Measurements from ENCODE around the gene ADAM8. TPM values are rescaled to one million over a fixed set of nuclear protein-coding genes. Genes with fewer than 3 reads are reported as not detected.

ADAM8 gene
- total RNA-seq, 2 donors from 2014 or later: 3.7 to 5.5 TPM

- H3K9me3 Mint-ChIP-seq: no peaks in the 10 kb centered on the region
- H3K27ac Mint-ChIP-seq: no peak overlapping the region
- H3K4me3 ChIP-seq (ENCODE audit: low read length): no peak overlapping the region
- H3K4me1 Mint-ChIP-seq: no peaks in the 10 kb centered on the region
- no peak overlapping the region for H3K27ac ChIP-seq (ENCODE audit: low read depth, low read length)
- H3K27me3 ChIP-seq (ENCODE audit: control insufficient read depth, insufficient read depth, low read length, poor library complexity, severe bottlenecking): no peaks in the 10 kb centered on the region
- no peaks in the 10 kb centered on the region for H3K4me1 ChIP-seq (ENCODE audit: control insufficient read depth, insufficient read depth, low read length)
- 92% methylated on average over 7 to 20 of the region's 20 CpGs for WGBS, 2 experiments (ENCODE audit: insufficient coverage in 1 of 2, insufficient read length in 1 of 2)
- no peak for TF ChIP-seq CTCF (conservative IDR thresholded peaks at IDR 0.05)
- H3K4me3 Mint-ChIP-seq: no peak overlapping the region
- no peaks in the 10 kb centered on the region for H3K36me3 ChIP-seq (ENCODE audit: control insufficient read depth, insufficient read depth, low read length)
- H3K9ac ChIP-seq (ENCODE audit: extremely low read depth, low read length, poor library complexity, severe bottlenecking): no peak overlapping the region
- no peaks in the 10 kb centered on the region for H3K9me3 ChIP-seq (ENCODE audit: control insufficient read depth, low read length)
- H3K36me3 Mint-ChIP-seq (ENCODE audit: low read depth): no peaks in the 10 kb centered on the region
- no peaks in the 10 kb centered on the region for H3K27me3 Mint-ChIP-seq (ENCODE audit: insufficient read depth)
- DNase-seq: no peak
Measured at GRCh38 chr10:133212853-133213494, 63.7 kb downstream of the ADAM8 start.

Small RNA genes within 50 kb of the gene (microRNA-seq; reads per million reads assigned to microRNA genes)
- gene MIR202 (ENCODE audit: borderline microRNAs expressed): not detected

Other genes starting within 250 kb of the ADAM8 start
- gene ADGRA1, start 188.9 kb downstream of the ADAM8 start, total RNA-seq: 1 to 10 TPM in 1 of 2 donors, under 1 TPM in 1; 0.24 to 1.0 TPM
- gene KNDC1, start 116.6 kb downstream of the ADAM8 start, total RNA-seq: 1 to 10 TPM; 6.5 to 9.6 TPM
- 1 to 10 TPM in 1 of 2 donors, not detected in 1; 1.5 TPM for gene UTF1, start 46.7 kb downstream of the ADAM8 start, total RNA-seq
- 10 to 100 TPM in 1 of 2 donors, 1 to 10 TPM in 1; 5.5 to 14.2 TPM for gene VENTX, start 39.0 kb downstream of the ADAM8 start, total RNA-seq
- gene TUBGCP2, start 32.0 kb upstream of the ADAM8 start, total RNA-seq: 10 to 100 TPM; 52.8 to 63.0 TPM
- 10 to 100 TPM; 48.1 to 57.6 TPM for gene ZNF511, start 32.0 kb upstream of the ADAM8 start, total RNA-seq
- 1 to 10 TPM in 1 of 2 donors, under 1 TPM in 1; 0.75 to 1.3 TPM for gene CALY, start 60.0 kb upstream of the ADAM8 start, total RNA-seq
- not detected for gene PRAP1, start 70.5 kb upstream of the ADAM8 start, total RNA-seq
- gene FUOM, start 81.2 kb upstream of the ADAM8 start, total RNA-seq: 10 to 100 TPM; 81.0 to 83.9 TPM
- gene ECHS1, start 96.5 kb upstream of the ADAM8 start, total RNA-seq: 100 to 1,000 TPM in 1 of 2 donors, 10 to 100 TPM in 1; 92.3 to 102 TPM
- 10 to 100 TPM in 1 of 2 donors, 1 to 10 TPM in 1; 9.7 to 11.1 TPM for gene PAOX, start 102.4 kb upstream of the ADAM8 start, total RNA-seq
- gene MTG1, start 117.3 kb upstream of the ADAM8 start, total RNA-seq: 10 to 100 TPM; 71.3 to 86.0 TPM
- under 1 TPM; 0.11 to 0.24 TPM for gene SPRN, start 147.8 kb upstream of the ADAM8 start, total RNA-seq
- gene SCART1, start 177.1 kb upstream of the ADAM8 start, total RNA-seq: under 1 TPM; 0.37 to 0.80 TPM